Measurements from ENCODE around the gene KCNJ16.

KCNJ16 gene

DNA sequence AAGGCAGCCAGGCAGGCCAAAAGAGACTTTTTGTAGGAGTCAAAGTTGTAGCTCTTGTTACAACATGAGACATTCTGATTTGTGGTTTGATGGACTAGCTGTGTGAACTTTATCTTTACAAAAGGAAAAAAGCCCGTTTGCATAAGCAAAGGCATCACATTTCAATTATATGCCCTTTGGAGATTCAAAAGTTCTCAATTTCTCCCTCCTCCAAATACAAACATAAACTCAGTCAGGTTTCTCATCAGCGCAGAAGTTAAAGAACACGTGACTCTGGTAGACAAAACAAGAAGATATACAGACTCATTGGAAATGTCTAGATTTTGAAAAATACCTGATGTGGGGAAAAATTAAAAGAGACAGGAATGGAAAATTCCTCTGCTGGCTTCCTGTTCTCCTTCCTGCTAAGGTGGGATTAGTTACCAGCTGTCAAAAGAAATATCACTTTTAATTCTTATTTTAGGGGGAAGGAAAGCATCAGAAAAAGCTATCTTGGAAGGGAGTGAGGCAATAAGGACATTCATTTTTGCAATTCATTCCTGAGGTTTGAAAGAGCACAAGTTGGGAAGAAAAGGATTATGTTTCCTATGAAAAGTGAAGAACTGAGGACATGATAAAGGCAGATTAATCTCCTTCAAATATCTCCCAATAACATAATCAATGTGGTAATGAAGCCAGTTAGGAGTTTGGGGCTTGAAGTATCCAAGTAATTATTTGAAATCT is 4.6 kb upstream of the KCNJ16 start:
- DNase-seq (ENCODE audit: low spot score): no peak

- no peak for DNase-seq (ENCODE audit: low spot score)
Measured at GRCh38 chr17:70071127-70071526, 3.9 kb upstream of the KCNJ16 start.

GRCh38 chr17:70071620-70072019 is 3.4 kb upstream of the KCNJ16 start:
- DNase-seq (ENCODE audit: low spot score): no peak

DNA sequence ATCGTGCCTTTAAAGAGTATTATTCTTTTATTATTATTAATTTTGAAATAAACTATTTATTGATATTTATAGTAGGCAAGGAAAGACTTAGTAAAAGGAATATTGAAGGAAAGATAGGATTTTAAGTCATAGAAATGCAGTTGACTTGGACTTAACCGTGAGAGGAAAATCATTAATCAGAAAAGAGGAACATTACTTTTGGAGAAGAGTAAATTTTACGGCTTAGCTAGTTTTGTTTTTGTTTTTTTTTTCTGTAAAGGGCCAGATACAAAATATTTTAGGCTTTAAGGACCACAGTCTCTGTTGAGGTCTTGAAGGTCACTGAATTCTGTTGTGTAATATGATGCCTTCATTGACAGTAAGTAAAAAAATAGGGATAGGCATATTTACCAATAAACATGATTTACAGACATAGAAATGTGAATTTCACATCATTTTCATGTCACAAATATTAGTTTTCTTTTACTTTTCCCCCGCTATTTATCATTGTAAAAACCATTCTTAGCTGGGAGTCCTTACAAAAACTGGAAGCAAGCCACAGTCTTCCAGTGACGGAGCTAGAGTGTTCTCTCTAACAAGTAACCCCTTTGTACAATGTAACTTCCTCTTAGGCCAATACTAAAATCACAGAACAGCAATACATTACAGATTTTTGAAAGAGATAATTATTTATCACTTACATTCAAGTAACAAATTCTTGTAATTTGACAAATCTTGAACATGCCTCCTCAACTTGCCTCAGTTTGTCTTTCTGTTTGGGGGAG is 2.3 kb upstream of the KCNJ16 start:
- no peak for DNase-seq (ENCODE audit: low spot score)

- no peak for DNase-seq (ENCODE audit: low spot score)
Measured at GRCh38 chr17:70073310-70073709, 1.7 kb upstream of the KCNJ16 start.

GRCh38 chr17:70073799-70074198 is 1.2 kb upstream of the KCNJ16 start:
- DNase-seq (ENCODE audit: low spot score): no peak

DNA sequence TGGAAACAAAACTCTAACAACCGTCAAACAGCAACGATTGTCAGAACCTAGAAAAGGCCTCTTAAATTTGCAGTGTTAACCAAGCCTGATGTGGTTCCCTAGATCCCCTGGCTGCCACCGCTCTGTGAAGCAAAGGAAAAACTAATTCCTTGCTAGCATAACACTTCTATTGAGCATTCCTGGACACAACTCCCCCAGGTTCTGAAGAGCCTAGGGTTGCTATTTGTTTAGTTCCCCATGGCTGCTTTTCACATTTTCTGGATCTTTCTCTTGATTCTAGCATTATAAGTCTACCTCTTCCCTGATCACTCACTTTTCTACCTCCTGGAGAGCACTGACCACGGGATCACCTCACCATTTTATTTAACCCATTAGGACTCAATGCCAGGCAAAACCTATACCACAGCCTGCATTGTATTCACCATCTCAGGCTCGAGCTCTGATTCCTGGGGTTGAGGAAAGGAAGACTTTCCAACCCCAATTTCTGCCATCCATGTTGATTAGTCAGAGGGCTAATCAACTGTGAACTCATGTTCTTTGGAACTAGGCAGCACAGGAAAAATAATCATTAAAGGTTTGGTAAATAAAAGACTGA is 692 bp upstream of the KCNJ16 start:
- no peak for DNase-seq (ENCODE audit: low spot score)

DNA sequence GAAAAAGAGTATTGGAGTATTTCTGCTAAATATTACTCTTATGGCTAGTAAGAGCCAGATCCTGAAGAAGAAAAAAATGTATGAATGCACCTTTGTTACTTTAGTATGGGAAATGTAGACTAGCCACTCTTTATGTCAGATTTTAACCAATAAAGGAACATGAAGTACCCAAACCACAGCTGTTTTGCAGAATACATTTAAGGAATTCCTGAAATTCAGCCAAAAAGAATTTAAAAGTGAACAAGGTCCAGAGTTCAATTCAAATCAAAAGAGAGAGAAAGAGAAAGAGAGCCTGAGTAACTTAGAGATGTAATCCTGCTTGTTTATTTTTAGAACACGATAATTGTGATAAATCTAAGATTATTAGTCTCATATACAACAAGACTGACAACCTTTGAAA is 1.2 kb downstream of the KCNJ16 start:
- DNase-seq (ENCODE audit: low spot score): no peak

- no peak for DNase-seq (ENCODE audit: low spot score)
Measured at GRCh38 chr17:70076831-70077230, 1.8 kb downstream of the KCNJ16 start.

- no peak for DNase-seq (ENCODE audit: low spot score)
Measured at GRCh38 chr17:70078549-70078948, 3.5 kb downstream of the KCNJ16 start.

GRCh38 chr17:70078994-70079531 is 4.0 kb downstream of the KCNJ16 start:
- DNase-seq (ENCODE audit: low spot score): no peak

- no peak for DNase-seq (ENCODE audit: low spot score)
Measured at GRCh38 chr17:70080541-70081347, 5.7 kb downstream of the KCNJ16 start.

DNA sequence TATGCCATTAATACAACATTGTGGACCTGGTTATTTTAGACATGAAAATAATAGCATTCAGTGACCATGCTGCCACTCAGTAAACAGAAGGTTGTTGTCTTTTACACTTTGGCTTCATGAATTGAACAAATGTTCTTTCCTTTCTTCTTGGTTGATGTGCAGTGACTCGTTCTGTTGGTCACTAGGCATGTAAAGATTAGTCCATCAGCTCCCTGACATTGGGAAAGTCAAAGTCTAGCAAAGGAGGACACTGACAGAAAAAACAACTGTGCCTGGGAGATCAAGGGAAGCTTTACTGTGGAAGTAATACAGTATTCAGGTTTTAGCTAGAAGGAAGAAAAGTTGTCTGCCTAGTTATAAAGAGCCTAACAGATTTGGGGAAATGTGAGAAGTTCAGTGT is 6.9 kb downstream of the KCNJ16 start:
- DNase-seq (ENCODE audit: low spot score): no peak

DNA sequence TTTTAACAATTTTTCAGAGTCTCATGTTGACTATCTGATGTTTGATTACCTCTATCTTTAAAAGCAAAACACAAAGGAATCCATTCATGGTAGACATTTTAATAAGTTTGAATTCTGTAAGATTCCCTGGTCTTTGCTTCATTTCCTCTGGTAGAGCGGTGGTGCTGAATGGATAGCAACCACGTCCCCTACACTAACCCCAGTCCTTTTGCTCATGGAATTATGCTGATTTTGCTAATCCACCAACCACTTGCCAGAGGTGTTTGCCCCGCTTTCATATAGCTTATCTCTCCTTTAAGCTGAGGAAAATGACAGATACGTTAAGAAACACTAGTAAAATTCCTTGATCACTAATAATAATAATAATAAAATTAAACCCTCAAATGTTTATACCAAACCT is 9.5 kb downstream of the KCNJ16 start:
- no peak for DNase-seq (ENCODE audit: low spot score)

DNA sequence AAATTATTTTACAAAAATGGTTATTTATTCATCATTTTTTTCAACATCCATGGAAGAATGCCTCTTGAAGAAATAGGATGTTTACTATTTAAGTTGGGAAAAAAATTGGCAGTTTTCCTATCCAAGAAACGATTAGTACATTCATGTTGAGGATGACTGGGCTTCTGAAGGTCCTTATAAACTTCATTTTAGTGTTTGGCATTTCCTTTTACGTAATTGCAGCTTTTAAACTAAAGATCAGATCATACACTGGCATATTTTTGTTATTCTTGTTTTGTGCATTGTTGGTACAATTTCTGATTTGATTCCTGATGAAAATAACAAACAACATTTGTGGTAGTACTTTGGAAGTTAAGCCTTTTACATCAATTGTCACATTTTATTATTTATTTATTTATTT is 11.5 kb downstream of the KCNJ16 start:
- DNase-seq (ENCODE audit: low spot score): no peak

DNA sequence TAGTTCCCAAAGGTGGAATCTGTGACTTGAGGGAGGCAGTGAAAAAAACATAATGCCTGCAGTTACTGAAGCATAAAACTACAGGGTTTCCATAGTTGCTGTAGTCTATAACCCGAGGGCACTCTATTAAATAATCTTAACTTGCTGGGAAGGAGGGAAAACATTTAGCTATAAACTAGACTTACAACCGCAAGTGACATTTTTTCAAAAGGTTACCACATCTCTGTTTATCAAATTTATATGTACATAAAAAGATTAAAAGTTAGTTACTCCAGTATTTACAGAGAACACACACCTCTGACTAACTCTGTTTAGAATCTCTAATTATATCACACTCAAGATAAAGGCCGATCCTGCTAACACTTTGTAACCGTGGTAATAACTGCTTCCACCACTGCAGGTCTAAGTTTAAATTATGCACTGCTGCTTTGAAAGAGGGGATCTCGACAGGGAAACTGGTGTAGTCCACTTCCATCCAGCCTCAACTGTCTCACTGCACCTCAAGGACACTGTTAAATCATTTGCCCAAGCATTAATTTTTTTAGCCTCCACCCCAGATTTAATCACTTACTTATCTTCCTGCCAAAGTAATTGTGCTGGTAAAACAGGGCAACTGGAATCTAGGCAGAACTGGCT is 14.6 kb downstream of the KCNJ16 start:
- DNase-seq (ENCODE audit: low spot score): no peak

GRCh38 chr17:70091005-70091568 is 16.1 kb downstream of the KCNJ16 start:
- no peak for DNase-seq (ENCODE audit: low spot score)

DNA sequence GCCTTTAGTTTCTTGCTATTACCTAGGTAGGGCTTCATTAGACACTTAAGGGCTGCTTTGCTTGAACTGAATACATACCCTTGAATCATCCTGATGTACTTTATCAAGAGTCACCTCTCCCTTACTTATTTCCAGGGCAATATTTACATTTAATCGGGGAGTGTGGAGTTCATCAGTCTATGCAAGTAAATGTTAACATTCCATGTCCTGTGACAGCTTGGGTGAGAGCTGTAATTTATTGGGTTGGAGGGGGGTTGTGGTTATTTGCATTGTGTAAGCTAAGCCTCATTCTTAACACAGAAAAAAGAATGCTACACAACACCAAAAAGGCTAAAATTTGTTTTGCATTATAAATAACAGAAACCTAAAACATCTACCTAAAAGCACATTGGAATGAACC is 16.7 kb downstream of the KCNJ16 start:
- no peak for DNase-seq (ENCODE audit: low spot score)

DNA sequence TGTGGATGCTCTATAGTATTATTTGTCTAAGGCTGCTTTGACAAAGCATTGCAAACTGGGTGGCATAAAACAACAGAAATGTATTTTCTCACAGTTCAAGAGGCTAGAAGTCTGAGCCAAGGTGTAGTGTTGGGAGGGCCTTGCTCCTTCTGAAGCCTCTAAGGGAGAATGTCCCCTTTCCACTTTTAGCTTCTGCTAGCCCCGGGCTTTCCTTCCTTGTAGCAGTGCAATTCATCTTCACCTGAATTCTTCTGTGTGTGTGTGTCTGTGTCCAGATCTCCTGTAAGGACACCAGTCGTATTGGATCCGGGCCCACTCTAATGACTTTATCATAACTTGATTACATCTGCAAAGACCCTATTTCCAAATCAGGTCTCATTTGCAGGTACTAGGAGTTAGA is 18.1 kb downstream of the KCNJ16 start:
- no peak for DNase-seq (ENCODE audit: low spot score)

GRCh38 chr17:70095455-70095854 is 20.4 kb downstream of the KCNJ16 start:
- no peak for DNase-seq (ENCODE audit: low spot score)

- DNase-seq (ENCODE audit: low spot score): no peak
Measured at GRCh38 chr17:70096861-70097260, 21.8 kb downstream of the KCNJ16 start.

Data from SW480 (cell line).